Endothelial cell of umbilical vein (primary cell): ENCODE measurements around the gene IP6K3. TPM values are rescaled to one million over a fixed set of nuclear protein-coding genes. Genes with fewer than 3 reads are reported as not detected.

ENCODE experiments used
- BruUV-seq: library from RNA; stranded (reverse); fragments of 400-500 nt; replicated peaks from 2 replicates; lab custom pipeline; 2021; lab: Mats Ljungman, UMichigan
- CTCF ChIA-PET: fragments of 300-600, 350-600 bp; sonication (Branson Sonifier 250); formaldehyde crosslinking; loops from one replicate; lab custom pipeline; 2021; ENCODE audit warnings: antibody characterized with exemption, inconsistent platforms; lab: Charles Lee
- POLR2A ChIA-PET: fragments of 300-600, 350-600 bp; sonication (Branson Sonifier 250); formaldehyde crosslinking; loops from one replicate; lab custom pipeline; 2021; ENCODE audit warnings: antibody characterized with exemption, inconsistent platforms; lab: Charles Lee
- DNase-seq: peaks from one replicate; pipeline ENCODE4 v3.0.0-alpha.2; 2011; ENCODE audit warnings: low read depth, low spot score
- FAIRE-seq: peaks from 2 replicates; lab custom pipeline; 2011; peaks lifted over from hg19 to GRCh38; lab: Jason Lieb, UNC
- H2AFZ ChIP-seq: 2 replicates; pipeline ENCODE4 v1.6.0; 2012; ENCODE audit warnings: low read depth, low read length, control low read depth, inconsistent platforms
- H3K27ac ChIP-seq: 2 replicates; pipeline ENCODE4 v1.5.1; 2011; ENCODE audit warnings: low read depth, mild to moderate bottlenecking, control low read depth, low read length, moderate library complexity; ENCODE audit not compliant: insufficient read depth
- H3K27me3 ChIP-seq, 2 experiments: 2 replicates each; pipeline versions ENCODE4 v1.6.0 to v1.6.1; 2011; ENCODE audit warnings: low read length in 2 of 2, mixed read lengths in 1 of 2; ENCODE audit not compliant: control insufficient read depth in 2 of 2, insufficient read depth in 2 of 2
- H3K36me3 ChIP-seq, 2 experiments: 2 replicates in 1 of 2; 3 replicates in 1 of 2; pipeline ENCODE4 v1.5.1; 2011; ENCODE audit warnings: low read length in 2 of 2, mild to moderate bottlenecking in 1 of 2, moderate library complexity in 1 of 2; ENCODE audit not compliant: control insufficient read depth in 2 of 2, insufficient read depth in 2 of 2; ENCODE audit errors: extremely low read depth in 1 of 2
- H3K4me1 ChIP-seq: 3 replicates; pipeline ENCODE4 v1.5.1; 2011; ENCODE audit warnings: mild to moderate bottlenecking, low read length; ENCODE audit not compliant: control insufficient read depth, insufficient read depth; ENCODE audit errors: extremely low read depth
- H3K4me2 ChIP-seq: 2 replicates; pipeline ENCODE4 v1.6.1; 2011; ENCODE audit warnings: low read length, control low read depth, mixed read lengths; ENCODE audit not compliant: insufficient read depth
- H3K4me3 ChIP-seq, 3 experiments: fragments of 200-600 bp in 1 of 3; sonication (generic), shearing (Covaris generic) in 1 of 3; replicated peaks in 1 of 3; 2 replicates each; pipeline ENCODE4 v1.5.1; 2011 to 2016; ENCODE audit warnings: control low read depth in 3 of 3, low read length in 3 of 3, mild to moderate bottlenecking in 2 of 3, inconsistent platforms in 1 of 3, low read depth in 1 of 3, moderate library complexity in 1 of 3; ENCODE audit not compliant: insufficient read depth in 1 of 3
- H3K79me2 ChIP-seq: 2 replicates; pipeline ENCODE4 v1.6.0; 2012; ENCODE audit warnings: low read length, inconsistent platforms; ENCODE audit not compliant: control insufficient read depth, insufficient read depth
- H3K9ac ChIP-seq: replicated peaks from 2 replicates; pipeline ENCODE3; 2011; ENCODE audit warnings: low read length, control low read depth; ENCODE audit not compliant: insufficient read depth; ENCODE audit errors: extremely low read depth
- H3K9me1 ChIP-seq: replicated peaks from 3 replicates; pipeline ENCODE4 v1.6.0; 2011; ENCODE audit warnings: mild to moderate bottlenecking, low read length; ENCODE audit not compliant: control insufficient read depth, insufficient read depth; ENCODE audit errors: extremely low read depth
- H3K9me3 ChIP-seq: replicated peaks from 2 replicates; pipeline ENCODE4 v1.5.1; 2012; ENCODE audit warnings: low read length, inconsistent platforms; ENCODE audit not compliant: control insufficient read depth, insufficient read depth
- H4K20me1 ChIP-seq: replicated peaks from 2 replicates; pipeline ENCODE3; 2011; ENCODE audit warnings: mild to moderate bottlenecking, low read length; ENCODE audit not compliant: control insufficient read depth, insufficient read depth; ENCODE audit errors: extremely low read depth
- EZH2 ChIP-seq: IDR thresholded peaks from 2 replicates; pipeline ENCODE4 v1.6.1; 2012; ENCODE audit warnings: borderline replicate concordance, low read depth, mild to moderate bottlenecking, moderate library complexity, low read length, inconsistent platforms; ENCODE audit not compliant: severe bottlenecking
- FOS ChIP-seq: IDR thresholded peaks from 2 replicates; pipeline ENCODE4 v1.6.1; 2011; ENCODE audit warnings: mild to moderate bottlenecking, low read length, moderate library complexity, borderline replicate concordance; ENCODE audit not compliant: insufficient read depth
- GATA2 ChIP-seq: IDR thresholded peaks from 2 replicates; pipeline ENCODE4 v1.7.0; 2011; ENCODE audit warnings: low read depth, mild to moderate bottlenecking, moderate library complexity, mixed read lengths, low read length; ENCODE audit not compliant: insufficient read length, insufficient read depth
- JUN ChIP-seq: IDR thresholded peaks from 2 replicates; pipeline ENCODE4 v1.6.1; 2011; ENCODE audit warnings: borderline replicate concordance, low read depth; ENCODE audit not compliant: insufficient read length, insufficient read depth
- MAX ChIP-seq: IDR thresholded peaks from 2 replicates; pipeline ENCODE4 v1.6.1; 2011; ENCODE audit not compliant: insufficient read depth, insufficient read length
- MYC ChIP-seq: IDR thresholded peaks from one replicate; pipeline ENCODE4 v1.6.1; 2011; ENCODE audit warnings: mild to moderate bottlenecking, low read depth, low read length
- POLR2A ChIP-seq: IDR thresholded peaks from 2 replicates; pipeline ENCODE4 v1.6.1; 2012; ENCODE audit warnings: low read depth, mild to moderate bottlenecking, control low read depth, low read length
- POLR2AphosphoS5 ChIP-seq: IDR thresholded peaks from 2 replicates; pipeline ENCODE4 v1.6.1; 2012; ENCODE audit warnings: low read depth, mild to moderate bottlenecking, control low read depth, low read length, moderate library complexity; ENCODE audit not compliant: insufficient read depth
- dilution Hi-C: fragments of 300-500 bp; cut with MboI; formaldehyde crosslinking; loops from one replicate; pipeline ENCODE4 v1.15.0; 2019; ENCODE audit warnings: low sequenced_read_pairs; ENCODE audit not compliant: extremely low pct_ligation_motif_present
- intact Hi-C: fragments of 100-400 bp; cut with micrococcal nuclease; formaldehyde crosslinking; loops from one replicate; pipeline ENCODE4 v1.10.0; 2022
- polyA plus RNA-seq, 4 experiments: library from polyadenylated mRNA; depleted of rRNA in 3 of 4; stranded (reverse) in 3 of 4; unstranded in 1 of 4; fragments of >200 nt; gene quantifications; 2 replicates each; pipeline versions ENCODE4 v1.2.1 to v1.2.3, GENCODE V29; 2011 to 2012; ENCODE audit warnings: missing spikeins in 1 of 4
- total RNA-seq: library from RNA; stranded (reverse); gene quantifications from 2 replicates; pipeline ENCODE4 v1.2.3, GENCODE V29; 2021
- TF ChIP-seq, protein P1 (sequence below), 2 donors: IDR thresholded peaks; 1 replicate in 1 of 2; 2 replicates in 1 of 2; pipeline ENCODE4 v1.5.1; 2011; ENCODE audit warnings: low read length in 2 of 2, mild to moderate bottlenecking in 2 of 2, moderate library complexity in 2 of 2, control low read depth in 1 of 2, inconsistent platforms in 1 of 2, low read depth in 1 of 2; ENCODE audit not compliant: insufficient read depth in 1 of 2; ENCODE audit errors: extremely low read depth in 1 of 2

IP6K3 gene
- total and polyA plus RNA-seq, 2 donors (not counting 3 experiments of a cell fraction or from before 2014, with no cell fraction given), result not detected

DNA sequence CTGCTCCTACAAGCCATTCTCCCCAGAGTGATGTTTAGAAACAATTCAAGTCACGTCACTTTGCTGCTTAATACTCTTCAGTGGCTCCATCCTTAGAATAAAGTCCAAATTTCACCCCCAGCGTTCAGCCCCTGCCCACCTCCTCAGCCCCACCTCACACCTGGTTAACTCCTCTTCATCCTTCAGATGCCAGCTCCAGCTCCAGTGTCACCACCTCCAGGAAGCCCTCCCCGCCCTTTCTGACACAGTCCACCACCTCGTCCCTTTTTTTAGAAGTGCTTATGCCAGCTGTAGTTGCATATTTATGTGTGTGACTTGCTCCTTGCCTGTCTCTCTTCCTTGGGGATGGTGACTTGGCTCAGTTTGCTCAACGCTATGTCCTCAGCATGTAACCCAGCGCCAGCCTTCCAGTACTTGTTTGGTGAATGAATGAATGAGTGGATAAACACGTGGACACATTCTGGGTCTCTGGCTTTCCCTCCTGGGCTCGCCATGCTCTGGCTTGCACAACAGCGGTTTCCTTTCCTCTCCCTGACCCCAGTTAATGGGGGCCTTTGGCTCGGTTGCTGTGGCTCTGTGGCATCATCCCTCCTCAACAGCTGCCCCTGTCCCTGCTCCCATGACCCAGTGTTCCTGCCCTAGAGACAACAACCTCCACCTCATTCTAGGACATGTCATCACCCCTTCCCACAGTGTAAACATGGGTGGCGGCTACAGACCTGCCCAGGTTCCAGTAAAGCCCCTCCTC is 3.7 kb upstream of the IP6K3 start:
- TF ChIP-seq JUN, result no peak
- no peak for TF ChIP-seq MAX
- no peak for TF ChIP-seq FOS
- TF ChIP-seq, protein P1, sequence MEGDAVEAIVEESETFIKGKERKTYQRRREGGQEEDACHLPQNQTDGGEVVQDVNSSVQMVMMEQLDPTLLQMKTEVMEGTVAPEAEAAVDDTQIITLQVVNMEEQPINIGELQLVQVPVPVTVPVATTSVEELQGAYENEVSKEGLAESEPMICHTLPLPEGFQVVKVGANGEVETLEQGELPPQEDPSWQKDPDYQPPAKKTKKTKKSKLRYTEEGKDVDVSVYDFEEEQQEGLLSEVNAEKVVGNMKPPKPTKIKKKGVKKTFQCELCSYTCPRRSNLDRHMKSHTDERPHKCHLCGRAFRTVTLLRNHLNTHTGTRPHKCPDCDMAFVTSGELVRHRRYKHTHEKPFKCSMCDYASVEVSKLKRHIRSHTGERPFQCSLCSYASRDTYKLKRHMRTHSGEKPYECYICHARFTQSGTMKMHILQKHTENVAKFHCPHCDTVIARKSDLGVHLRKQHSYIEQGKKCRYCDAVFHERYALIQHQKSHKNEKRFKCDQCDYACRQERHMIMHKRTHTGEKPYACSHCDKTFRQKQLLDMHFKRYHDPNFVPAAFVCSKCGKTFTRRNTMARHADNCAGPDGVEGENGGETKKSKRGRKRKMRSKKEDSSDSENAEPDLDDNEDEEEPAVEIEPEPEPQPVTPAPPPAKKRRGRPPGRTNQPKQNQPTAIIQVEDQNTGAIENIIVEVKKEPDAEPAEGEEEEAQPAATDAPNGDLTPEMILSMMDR (IDR thresholded peaks at IDR 0.05; ENCODE audit: extremely low read depth in 1 of 2, insufficient read depth in 1 of 2, low read depth in 1 of 2, low read length in 2 of 2), result no peak
- no peak for TF ChIP-seq GATA2
- TF ChIP-seq MYC, result no peak
- TF ChIP-seq EZH2, result no peak
- TF ChIP-seq POLR2A, result no peak
- TF ChIP-seq POLR2AphosphoS5, result no peak
- dilution Hi-C loops (no loop called here), intact Hi-C loops (no loop called here)
- no peaks in the 10 kb centered on the region for H3K36me3 ChIP-seq
- no peak overlapping the region for H3K27ac ChIP-seq
- no peaks in the 10 kb centered on the region for H3K9me1 ChIP-seq
- no peaks in the 10 kb centered on the region for H3K79me2 ChIP-seq
- H3K27me3 ChIP-seq, result peaks cover 0 to 2% of the 10 kb centered on the region in 2 experiments
- H3K9ac ChIP-seq, result no peak overlapping the region
- H3K4me1 ChIP-seq, result no peaks in the 10 kb centered on the region
- no TSS peak for BruUV-seq
- H3K4me2 ChIP-seq, result no peak overlapping the region
- ChIA-PET POLR2A (no interaction called here), CTCF (interaction anchor here (1.0 kb wide), 1 partner anchor 21 kb away, joined by 3 read pairs; no protein-coding TSS in a partner anchor)
- no peak overlapping the region for H3K4me3 ChIP-seq
- no peaks in the 10 kb centered on the region for H4K20me1 ChIP-seq
- DNase-seq (no peak), FAIRE-seq (no peak)
- no peaks in the 10 kb centered on the region for H3K9me3 ChIP-seq
- no peak overlapping the region for H2AFZ ChIP-seq
